Ecto neural progenitor cell (in vitro differentiated cells): ENCODE measurements around the gene RGS10.

Source experiments
- DNase-seq: peaks from one replicate; pipeline ENCODE4 v3.0.0-alpha.2; 2018; ENCODE audit warnings: low spot score

Gene RGS10

DNA sequence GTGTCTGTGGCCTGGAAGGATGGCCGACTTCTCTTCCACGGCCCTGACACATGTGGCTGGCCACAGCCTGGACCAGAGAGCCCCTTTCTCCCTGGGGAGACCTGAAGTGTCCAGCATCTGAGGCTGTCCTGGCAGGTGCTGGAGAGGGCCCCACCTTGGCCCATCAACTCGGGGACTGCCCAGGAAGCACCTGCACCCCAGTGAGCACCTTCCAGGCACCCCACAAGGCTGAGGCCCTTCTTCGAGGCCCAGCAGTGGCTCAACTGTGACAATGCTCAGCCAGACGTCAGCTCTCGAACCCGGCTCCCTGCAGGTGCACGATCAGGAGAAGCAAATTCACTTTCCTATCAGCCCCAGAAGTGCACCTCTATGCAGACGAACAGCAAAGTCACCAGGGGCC, 24.3 kb downstream of the RGS10 start:
- DNase-seq, result no peak

DNA sequence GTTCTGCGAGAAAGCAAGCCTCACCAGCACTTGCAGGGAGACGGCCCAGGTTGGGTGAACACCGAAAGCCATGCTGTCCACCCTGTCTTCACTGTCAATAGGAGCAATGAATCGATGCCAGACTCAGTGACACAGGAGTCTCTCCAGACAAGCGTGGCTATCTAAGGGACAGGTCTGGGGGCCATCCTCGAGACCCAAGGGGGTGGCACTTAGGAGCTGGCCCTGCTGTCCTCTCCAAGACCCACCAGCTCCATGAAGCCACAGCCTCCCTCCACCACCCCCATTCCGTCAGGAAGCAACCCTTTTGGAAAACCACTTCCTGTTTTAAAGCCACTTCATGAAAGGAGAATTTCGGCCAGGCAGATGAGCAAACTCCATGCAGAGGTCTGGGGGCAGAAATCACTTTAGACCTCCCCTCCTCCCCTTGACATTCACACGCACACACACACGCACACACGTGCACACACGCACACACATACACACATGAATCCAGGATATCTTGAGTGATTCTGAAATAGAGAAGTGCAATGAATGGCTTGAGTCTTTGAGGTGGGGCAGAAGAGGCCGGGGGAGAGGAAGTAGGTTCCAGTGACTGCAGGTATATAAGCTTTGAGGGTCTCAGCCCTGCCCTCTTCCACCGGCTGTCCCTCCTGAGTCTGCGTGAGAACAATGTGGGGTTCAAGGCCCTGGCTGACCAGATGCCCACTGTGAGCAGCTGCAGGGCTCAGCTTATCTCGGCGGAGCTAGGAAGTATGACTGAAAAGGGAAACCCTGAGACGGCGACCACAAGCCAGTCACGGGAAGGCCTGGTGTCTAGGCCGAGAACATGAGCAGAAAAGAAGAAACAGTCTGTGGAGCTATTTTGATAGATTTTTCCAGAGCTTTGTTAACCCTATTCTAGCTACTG, 25.0 kb downstream of the RGS10 start:
- no peak for DNase-seq

DNA sequence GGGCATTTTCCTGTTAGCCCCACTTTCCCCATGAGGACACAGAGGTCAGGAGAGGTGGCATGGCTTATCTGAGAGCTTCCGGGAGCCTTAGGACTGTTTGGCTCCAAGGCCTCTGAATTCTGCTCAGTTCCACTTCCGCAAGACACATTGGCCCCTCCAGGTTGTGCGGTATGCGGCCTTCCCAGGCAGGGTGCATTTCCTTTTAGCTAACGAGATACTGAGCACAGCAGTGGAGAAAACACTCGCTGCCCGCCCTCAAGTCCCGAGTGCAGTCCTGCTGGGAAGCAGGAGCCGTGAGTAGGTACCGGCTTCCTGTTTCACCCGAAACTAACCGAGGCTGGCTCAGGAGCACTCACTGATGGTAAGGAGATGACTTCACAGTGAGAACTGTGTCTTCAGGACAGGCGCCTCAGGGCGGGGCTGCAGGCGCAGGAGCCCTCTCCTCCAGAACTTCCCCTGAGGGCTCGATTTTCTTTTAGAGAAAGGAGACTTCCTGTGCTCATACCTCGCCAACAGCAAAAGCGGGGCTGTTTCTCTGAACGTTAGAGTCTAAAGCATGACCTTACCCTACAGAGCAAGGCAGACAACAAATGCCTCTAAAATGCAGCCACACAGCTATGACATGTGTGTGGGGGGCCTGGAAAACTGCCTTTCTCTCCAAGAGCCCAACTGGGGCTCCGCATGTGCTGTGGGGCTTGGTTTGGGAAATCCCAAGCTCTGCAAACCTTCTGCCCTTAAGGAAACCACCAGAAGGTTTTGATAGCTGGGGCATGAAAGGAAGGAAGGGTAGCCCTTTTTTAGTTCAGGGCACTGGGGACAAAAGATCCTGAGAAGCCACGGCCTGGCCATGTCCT, 25.9 kb downstream of the RGS10 start:
- DNase-seq, result no peak

GRCh38 chr10:119515511-119516045, 26.9 kb downstream of the RGS10 start:
- no peak for DNase-seq

- DNase-seq, result no peak
These were observed 27.7 kb downstream of the RGS10 start for GRCh38 chr10:119514819-119515218.

DNA sequence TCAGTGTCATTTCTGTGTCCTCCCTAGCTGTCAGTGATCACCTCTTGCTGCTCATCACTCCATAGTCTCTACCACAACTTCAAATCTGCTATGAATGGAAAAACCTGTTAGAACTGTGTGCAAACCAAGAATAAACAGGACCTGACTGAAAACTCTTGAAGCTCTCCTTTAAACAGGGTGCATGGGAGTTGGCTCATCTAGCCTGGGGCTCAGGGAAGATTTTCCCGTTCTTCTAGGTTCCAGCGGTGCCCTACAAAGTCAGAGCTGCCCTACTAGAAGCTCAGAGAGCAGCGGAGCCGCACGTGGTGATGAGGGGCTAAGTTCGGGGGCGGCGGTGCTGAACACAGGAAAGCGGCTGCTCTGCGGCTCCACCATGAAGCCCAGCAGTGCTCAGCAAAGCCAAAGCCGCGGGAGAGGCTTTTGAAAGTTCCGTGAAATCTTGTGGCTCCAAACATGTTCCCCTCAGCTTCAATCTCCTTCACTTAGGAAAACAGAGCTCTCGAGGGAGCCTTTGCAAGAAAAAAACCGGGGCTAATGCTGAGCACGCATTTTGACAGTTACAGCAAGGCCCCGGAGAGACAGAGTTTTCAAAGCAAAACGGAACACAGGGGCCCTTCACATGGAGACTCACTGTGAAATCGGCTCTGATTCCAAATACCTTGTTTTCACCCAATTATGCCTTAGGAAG, 30.5 kb downstream of the RGS10 start:
- DNase-seq, result no peak

- no peak for DNase-seq
These were observed 32.5 kb downstream of the RGS10 start for GRCh38 chr10:119509909-119510451.

DNA sequence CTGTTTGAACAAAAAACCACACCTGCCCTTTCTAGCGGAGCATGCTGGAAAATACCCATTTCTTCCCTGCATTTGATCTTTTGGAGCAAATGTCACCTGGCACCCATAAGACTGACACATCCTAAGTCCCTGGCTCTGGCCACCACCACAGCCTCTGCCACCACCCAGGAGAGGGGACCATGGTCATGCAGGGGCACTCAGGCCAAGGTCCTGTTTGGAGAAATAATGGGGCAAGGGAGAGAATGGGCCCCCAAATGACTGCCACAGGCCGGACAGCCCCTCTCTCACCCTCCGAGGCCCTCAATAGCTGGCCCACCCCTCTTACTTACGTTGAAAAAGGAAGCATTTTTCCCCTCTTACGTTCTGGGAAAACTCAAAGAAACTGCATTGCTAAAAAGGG, 35.4 kb downstream of the RGS10 start:
- DNase-seq, result no peak

GRCh38 chr10:119505588-119506315, 36.8 kb downstream of the RGS10 start:
- DNase-seq, result no peak

DNA sequence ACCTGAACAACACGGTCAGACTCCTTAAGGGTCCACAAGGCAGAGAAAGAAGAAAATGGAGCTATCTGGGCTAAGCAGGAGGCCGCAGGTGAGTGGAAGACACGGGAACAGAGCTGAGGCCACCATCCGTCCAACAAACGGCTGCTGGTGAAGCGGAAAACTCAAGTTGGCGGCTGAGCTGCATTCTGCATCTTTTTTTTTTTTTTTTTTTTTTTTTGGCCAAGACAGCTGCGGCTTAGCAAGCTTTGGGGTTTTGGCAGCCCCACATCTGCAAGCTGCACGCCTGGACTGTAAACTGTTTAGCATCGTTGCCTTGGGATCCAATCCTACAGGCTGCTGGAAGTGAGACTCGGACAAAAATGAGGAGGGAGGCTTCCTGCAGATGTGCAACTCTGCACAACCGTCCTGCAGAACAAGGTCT, 37.4 kb downstream of the RGS10 start:
- no peak for DNase-seq

DNA sequence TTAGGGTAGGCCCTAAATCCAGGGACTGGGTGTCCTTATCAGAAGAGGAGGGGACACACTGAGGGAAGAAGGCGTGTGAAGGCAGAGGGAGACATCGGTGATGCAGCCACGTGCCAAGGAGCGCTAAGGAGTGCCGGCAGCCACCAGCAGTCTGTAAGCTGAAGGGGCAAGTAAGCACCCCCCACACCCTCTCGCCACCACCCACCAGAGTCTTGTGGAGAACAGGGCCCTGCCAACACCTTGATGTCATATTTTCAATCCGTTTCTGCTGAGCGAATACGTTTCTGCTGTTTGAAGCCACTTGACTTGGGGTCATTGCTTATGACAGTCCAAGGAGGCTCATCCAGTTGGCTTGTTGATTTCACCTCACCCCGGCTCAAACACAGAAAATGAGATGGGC, 37.9 kb downstream of the RGS10 start:
- DNase-seq, result no peak

- no peak for DNase-seq
These were observed 38.7 kb downstream of the RGS10 start for GRCh38 chr10:119503821-119504220.

DNA sequence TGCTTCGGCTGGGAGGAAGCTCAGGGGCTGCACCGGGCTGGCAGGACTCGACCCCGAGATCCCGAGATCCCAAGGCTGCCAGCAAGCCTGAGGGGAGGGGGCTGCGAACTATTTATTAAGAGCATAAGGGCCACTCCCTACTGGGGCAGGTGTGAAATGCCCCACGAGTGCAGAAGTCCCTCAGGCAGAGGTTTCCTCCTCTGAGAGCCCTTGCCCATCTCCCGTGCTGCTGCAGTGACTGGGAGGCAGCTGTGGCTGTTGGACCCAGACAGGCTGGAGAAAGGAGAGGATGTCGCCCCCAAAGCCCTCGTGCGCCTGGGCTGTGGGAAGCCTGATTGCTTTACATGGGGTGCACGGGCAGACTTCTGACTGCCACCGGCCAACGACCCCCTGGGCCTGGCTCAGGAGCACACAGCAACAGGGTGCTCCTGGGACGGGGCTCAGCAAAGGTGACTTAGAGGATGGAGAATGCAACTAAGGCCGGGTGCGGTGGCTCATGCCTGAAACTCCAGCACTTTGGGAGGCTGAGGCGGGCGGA, 39.8 kb downstream of the RGS10 start:
- DNase-seq, result no peak

DNA sequence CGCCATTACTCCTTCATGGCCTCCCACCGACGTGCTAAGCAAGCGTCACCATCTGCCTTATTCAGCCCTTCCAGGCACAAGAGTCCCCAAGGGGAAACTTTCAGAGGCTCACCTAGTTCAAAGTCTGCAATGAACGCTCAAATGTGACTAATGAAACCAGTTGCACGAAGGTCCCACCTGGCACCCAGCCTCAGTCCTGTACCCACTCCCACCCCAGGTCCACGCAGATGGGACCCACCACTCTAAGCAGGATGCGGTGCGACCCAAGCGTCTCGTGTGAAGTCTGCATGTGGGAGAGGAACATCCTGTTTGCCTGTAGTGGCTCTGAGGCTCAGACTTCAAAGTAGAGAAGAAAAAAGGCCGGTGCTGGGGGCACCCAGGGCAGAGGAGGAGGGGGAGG, 40.3 kb downstream of the RGS10 start:
- no peak for DNase-seq

GRCh38 chr10:119501690-119502089, 40.8 kb downstream of the RGS10 start:
- DNase-seq, result no peak

DNA sequence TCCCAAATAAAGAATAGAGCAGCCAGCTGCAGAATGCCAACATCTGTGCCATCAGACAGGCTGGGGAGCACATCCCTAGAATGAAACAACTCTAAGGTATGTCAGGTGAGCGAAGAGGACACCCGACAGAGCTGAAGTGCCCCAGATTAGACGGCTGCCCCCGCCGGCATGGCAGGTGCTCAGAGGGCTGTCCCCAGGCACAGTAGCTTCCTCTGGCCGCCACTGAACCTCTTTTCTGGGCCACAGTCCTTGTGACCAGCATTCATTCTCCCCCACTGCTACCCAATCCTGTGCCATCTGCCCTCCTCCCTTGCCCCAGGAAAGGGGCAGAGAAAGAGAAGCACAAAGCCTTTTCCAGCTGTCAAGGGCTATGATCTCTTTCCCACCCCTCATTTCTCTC, 41.7 kb downstream of the RGS10 start:
- no peak for DNase-seq

DNA sequence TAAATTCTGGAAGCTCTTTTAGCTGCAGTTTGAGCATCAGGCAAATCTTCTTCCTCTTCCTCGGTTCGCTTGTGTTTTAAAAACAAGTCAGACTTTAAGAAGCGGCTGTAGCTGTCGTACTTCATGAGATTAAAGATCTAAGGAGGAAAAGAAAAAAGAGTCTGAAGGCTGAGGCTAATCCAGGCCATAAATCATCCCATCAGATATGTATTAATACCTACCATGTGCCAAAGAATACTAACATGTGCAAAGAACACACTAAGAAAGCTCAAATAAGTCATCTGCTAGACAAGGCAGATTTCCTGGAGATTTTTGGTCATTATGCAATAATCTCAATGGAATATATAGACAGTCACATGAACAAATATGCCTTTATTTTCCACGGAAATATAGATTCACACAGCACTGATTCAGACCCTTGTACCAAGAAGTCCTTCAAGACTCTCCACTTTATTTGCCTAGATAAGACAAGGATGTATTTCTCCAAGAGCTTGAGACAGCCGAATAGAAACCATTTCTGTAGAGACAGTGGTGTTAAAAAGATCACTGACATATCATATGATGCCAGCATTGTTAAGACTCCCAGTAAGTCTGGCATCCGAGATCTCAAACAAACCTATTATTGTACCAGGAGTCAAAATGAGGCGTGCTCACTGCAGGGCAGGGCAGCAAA, 42.3 kb downstream of the RGS10 start:
- no peak for DNase-seq

- no peak for DNase-seq
These were observed 42.9 kb downstream of the RGS10 start for GRCh38 chr10:119499677-119500002.

- no peak for DNase-seq
These were observed 43.4 kb downstream of the RGS10 start for GRCh38 chr10:119498889-119499676.

- no peak for DNase-seq
These were observed 45.3 kb downstream of the RGS10 start for GRCh38 chr10:119497243-119497642.
